ENCODE data around the gene PIK3R6. TPM values are rescaled to one million over a fixed set of nuclear protein-coding genes. Genes with fewer than 3 reads are reported as not detected.

The PIK3R6 gene
- total RNA-seq, 1 donor from 2014 or later = 0.52 TPM

DNA sequence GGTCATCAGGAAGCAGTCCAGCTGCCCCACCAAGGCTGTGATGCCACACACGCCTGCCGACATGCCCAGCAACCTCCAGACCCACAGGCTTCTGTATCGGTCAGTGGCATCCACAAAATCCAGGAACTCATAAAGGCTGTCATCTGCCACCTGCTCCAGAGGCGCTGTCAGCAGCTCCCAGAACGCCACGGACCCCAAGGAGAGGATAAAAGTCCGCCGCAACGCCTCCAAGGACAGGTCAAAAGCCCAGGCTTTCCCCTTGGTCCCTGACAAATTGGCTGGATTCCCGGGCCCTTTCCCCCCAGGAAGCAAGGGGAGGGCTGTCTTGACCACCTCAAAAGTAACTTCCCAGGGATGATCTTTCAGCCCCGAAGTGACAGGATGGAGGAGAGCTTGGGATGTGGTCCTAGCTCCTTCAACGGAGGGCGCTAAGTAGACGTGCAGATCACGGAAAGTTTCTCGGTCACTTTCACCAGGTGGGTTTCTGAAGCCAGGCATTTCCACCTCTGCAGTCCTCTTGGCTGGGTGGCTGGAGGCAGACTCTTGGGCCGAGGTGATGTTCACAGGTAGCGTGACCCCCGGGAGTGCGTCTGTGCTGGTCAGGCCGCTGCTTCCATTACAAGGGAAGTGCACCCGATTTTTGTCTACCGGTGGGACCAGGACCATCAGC lies 69.2 kb downstream of the PIK3R6 start:
- H3K27ac ChIP-seq (ENCODE audit: low read depth, low read length) = no peak overlapping the region
- H3K9me3 ChIP-seq (ENCODE audit: control insufficient read depth in 3 of 3, low read length in 3 of 3) = no peaks in the 10 kb centered on the region
- H3K4me1 ChIP-seq (ENCODE audit: control insufficient read depth in 3 of 3, insufficient read depth in 3 of 3, low read length in 3 of 3) = peaks cover 0 to 2% (median 0%) of the 10 kb centered on the region in 3 donors
- no peaks in the 10 kb centered on the region for H3K36me3 ChIP-seq (ENCODE audit: control insufficient read depth in 3 of 3, insufficient read depth in 3 of 3, low read length in 3 of 3)
- no peak overlapping the region for H3K9ac ChIP-seq (ENCODE audit: low read depth in 1 of 3, low read length in 3 of 3)
- H3K4me3 ChIP-seq (ENCODE audit: low read length in 3 of 3) = no peak overlapping the region
- H3K27me3 ChIP-seq (ENCODE audit: control insufficient read depth in 3 of 3, insufficient read depth in 3 of 3, low read length in 3 of 3) = peaks cover 4 to 28% (median 28%) of the 10 kb centered on the region in 3 donors

DNA sequence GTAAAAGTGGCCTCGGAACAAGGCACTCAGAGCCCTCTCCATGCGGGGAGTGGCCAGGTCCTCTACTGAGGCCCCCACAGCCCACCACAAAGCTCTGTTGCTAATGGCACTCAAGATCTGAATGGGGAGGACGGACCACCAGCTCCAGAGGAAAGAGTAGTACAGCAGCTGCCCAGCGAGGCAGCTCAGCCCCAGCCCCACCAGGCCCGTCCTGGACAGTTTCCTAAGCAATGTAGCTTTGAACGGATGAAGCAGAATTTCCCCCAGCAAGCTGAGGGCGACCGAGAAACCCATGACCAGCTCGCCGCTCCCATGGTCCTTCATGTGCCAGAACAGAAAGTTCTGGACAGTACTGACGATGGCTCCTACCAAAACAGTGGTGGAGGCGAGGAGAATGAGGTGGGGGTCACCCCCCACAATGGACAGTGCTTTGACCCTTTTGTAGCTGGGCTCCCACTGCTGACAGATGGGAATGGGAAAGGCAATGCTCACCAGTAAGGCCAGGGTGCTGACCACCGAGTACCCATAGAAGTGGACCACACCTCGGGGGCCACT lies 69.8 kb downstream of the PIK3R6 start:
- Histone ChIP-seq H3K4me1 (ENCODE audit: control insufficient read depth in 3 of 3, insufficient read depth in 3 of 3, low read length in 3 of 3) (peaks cover 0 to 2% (median 0%) of the 10 kb centered on the region in 3 donors), H3K9me3 (ENCODE audit: control insufficient read depth in 3 of 3, low read length in 3 of 3) (no peaks in the 10 kb centered on the region), H3K9ac (ENCODE audit: low read depth in 1 of 3, low read length in 3 of 3) (no peak overlapping the region), H3K27me3 (ENCODE audit: control insufficient read depth in 3 of 3, insufficient read depth in 3 of 3, low read length in 3 of 3) (peaks cover 4 to 28% (median 28%) of the 10 kb centered on the region in 3 donors), H3K36me3 (ENCODE audit: control insufficient read depth in 3 of 3, insufficient read depth in 3 of 3, low read length in 3 of 3) (no peaks in the 10 kb centered on the region), H3K27ac (ENCODE audit: low read depth, low read length) (no peak overlapping the region), H3K4me3 (ENCODE audit: low read length in 3 of 3) (no peak overlapping the region)

DNA sequence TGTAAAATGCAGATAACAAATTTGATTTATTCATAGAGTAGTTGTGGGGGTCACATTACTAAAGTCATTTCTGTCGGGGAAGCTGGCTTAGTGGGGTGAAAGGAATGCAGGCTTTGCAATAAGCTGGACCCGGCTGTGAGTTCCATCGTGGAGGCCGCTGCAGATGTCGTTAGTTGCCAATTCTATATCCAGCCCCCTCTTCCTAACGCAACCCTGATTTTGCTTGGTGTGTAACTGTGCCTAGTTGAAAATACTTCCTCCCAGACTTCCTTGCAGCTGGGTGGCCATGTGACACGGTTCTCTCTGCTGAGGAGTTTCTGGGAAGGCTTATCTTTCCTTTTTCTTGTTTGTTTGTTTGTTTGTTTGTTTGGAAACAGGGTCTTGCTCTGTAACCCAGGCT lies 72.8 kb downstream of the PIK3R6 start:
- Histone ChIP-seq H3K27ac (ENCODE audit: low read depth, low read length) (no peak overlapping the region), H3K4me3 (ENCODE audit: low read length in 3 of 3) (no peak overlapping the region), H3K9ac (ENCODE audit: low read depth in 1 of 3, low read length in 3 of 3) (no peak overlapping the region), H3K36me3 (ENCODE audit: control insufficient read depth in 3 of 3, insufficient read depth in 3 of 3, low read length in 3 of 3) (no peaks in the 10 kb centered on the region), H3K9me3 (ENCODE audit: control insufficient read depth in 3 of 3, low read length in 3 of 3) (peaks cover 0 to 2% (median 0%) of the 10 kb centered on the region in 3 donors), H3K27me3 (ENCODE audit: control insufficient read depth in 3 of 3, insufficient read depth in 3 of 3, low read length in 3 of 3) (peaks cover 0 to 25% (median 23%) of the 10 kb centered on the region in 3 donors), H3K4me1 (ENCODE audit: control insufficient read depth in 3 of 3, insufficient read depth in 3 of 3, low read length in 3 of 3) (no peaks in the 10 kb centered on the region)

DNA sequence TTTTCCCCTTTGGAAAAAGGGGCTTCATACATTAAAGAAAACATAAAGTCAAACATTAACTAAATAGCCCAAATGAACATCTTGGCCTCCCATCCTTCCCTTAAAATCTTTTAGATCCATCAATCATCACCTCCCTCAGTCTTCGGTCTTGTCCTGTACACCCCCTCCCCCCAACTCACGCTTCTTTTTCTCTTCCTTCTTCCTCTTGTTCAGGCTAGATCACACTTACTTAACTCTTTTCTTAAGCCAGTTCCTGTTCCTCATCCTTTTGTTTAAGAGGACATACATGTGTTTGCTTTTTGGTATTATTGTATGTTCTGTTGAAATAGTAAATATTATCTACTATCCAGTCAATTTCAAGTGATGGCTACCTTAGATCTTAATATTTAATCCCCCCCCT lies 73.8 kb downstream of the PIK3R6 start:
- peaks cover 0 to 17% (median 16%) of the 10 kb centered on the region in 3 donors for H3K27me3 ChIP-seq (ENCODE audit: control insufficient read depth in 3 of 3, insufficient read depth in 3 of 3, low read length in 3 of 3)

DNA sequence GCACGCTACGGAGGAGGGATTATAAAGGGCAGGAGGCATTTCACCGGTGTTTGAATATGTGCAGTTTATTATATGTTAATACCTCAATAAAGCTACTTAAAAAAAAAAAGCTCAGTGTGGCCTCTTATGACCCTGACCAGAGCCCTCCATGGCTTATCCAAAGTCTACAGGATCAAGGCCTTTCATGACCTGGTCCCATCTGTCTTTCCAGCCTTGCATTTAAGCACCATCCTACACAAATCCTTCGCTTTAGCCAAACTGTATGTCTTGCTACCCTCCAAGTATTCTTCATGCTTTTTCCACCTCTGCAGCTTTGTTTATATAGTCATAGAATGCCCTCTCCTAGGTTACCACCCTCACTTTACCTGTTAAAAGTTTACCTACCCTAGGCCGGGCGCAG lies 74.8 kb downstream of the PIK3R6 start:
- Histone ChIP-seq H3K4me3 (ENCODE audit: low read length in 3 of 3) (no peak overlapping the region), H3K36me3 (ENCODE audit: control insufficient read depth in 3 of 3, insufficient read depth in 3 of 3, low read length in 3 of 3) (no peaks in the 10 kb centered on the region), H3K27me3 (ENCODE audit: control insufficient read depth in 3 of 3, insufficient read depth in 3 of 3, low read length in 3 of 3) (peaks cover 0 to 7% (median 6%) of the 10 kb centered on the region in 3 donors), H3K9ac (ENCODE audit: low read depth in 1 of 3, low read length in 3 of 3) (no peak overlapping the region), H3K9me3 (ENCODE audit: control insufficient read depth in 3 of 3, low read length in 3 of 3) (peaks cover 0 to 2% (median 0%) of the 10 kb centered on the region in 3 donors), H3K27ac (ENCODE audit: low read depth, low read length) (no peak overlapping the region), H3K4me1 (ENCODE audit: control insufficient read depth in 3 of 3, insufficient read depth in 3 of 3, low read length in 3 of 3) (no peaks in the 10 kb centered on the region)

More for the DNA sequence above, 73.8 kb downstream of the PIK3R6 start:
- H3K4me3 ChIP-seq (ENCODE audit: low read length in 3 of 3) = no peak overlapping the region
- no peaks in the 10 kb centered on the region for H3K4me1 ChIP-seq (ENCODE audit: control insufficient read depth in 3 of 3, insufficient read depth in 3 of 3, low read length in 3 of 3)
- H3K9ac ChIP-seq (ENCODE audit: low read depth in 1 of 3, low read length in 3 of 3) = no peak overlapping the region
- no peak overlapping the region for H3K27ac ChIP-seq (ENCODE audit: low read depth, low read length)
- no peaks in the 10 kb centered on the region for H3K36me3 ChIP-seq (ENCODE audit: control insufficient read depth in 3 of 3, insufficient read depth in 3 of 3, low read length in 3 of 3)
- peaks cover 0 to 2% (median 0%) of the 10 kb centered on the region in 3 donors for H3K9me3 ChIP-seq (ENCODE audit: control insufficient read depth in 3 of 3, low read length in 3 of 3)

DNA sequence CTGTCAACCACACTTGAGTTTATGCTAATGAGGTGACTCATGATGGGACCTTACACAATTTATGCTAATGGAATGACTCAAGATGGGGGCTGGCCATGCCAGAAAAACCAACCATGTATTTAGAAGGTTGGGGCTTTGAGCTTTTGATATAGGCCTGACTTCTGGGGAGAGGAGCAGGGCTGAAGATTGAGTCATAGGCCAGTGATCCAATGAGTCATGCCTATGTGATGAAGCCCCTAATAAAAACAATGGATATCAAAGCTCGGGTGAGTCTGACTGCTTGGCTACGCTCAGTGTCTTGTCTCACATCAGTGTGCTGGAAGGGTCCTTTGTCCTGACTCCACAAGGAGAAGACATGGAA lies 75.6 kb downstream of the PIK3R6 start:
- no peak overlapping the region for H3K27ac ChIP-seq (ENCODE audit: low read depth, low read length)
- H3K36me3 ChIP-seq (ENCODE audit: control insufficient read depth in 3 of 3, insufficient read depth in 3 of 3, low read length in 3 of 3) = no peaks in the 10 kb centered on the region
- peaks cover 0 to 2% (median 0%) of the 10 kb centered on the region in 3 donors for H3K9me3 ChIP-seq (ENCODE audit: control insufficient read depth in 3 of 3, low read length in 3 of 3)
- H3K4me1 ChIP-seq (ENCODE audit: control insufficient read depth in 3 of 3, insufficient read depth in 3 of 3, low read length in 3 of 3) = no peaks in the 10 kb centered on the region
- H3K27me3 ChIP-seq (ENCODE audit: control insufficient read depth in 3 of 3, insufficient read depth in 3 of 3, low read length in 3 of 3) = peaks cover 0 to 3% (median 0%) of the 10 kb centered on the region in 3 donors
- no peak overlapping the region for H3K9ac ChIP-seq (ENCODE audit: low read depth in 1 of 3, low read length in 3 of 3)
- H3K4me3 ChIP-seq (ENCODE audit: low read length in 3 of 3) = no peak overlapping the region

DNA sequence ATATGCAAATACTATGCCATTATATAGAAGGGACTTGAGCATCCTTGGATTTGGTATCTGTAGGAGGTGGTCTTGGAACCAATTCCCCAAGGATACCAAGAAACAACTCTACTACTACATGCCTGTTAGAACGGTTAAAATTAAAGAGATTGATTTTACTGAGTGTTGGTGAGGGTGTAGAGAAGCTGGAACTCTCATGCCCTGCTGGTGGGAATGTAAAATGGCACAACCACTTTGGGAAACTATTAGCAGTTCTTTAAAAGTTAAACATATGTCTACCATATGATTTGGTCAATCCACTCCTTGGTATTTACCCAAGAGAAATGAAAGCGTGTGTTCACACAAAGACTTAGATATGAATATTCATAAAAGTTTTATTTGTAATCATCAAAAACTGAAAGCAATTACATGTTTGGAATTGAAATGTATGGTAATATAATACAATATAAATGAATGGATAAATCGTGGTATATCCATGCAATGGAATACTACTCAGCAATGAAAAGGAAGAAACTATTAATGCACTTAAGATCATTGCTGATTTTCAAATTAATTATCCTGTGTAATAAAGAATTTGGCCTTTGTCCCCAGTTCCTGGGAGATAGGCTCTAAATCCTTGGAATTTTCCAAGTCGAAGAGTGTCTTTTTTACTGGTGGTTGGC lies 76.1 kb downstream of the PIK3R6 start:
- no peak overlapping the region for H3K4me3 ChIP-seq (ENCODE audit: low read length in 3 of 3)
- no peaks in the 10 kb centered on the region for H3K36me3 ChIP-seq (ENCODE audit: control insufficient read depth in 3 of 3, insufficient read depth in 3 of 3, low read length in 3 of 3)
- peaks cover 0 to 3% (median 0%) of the 10 kb centered on the region in 3 donors for H3K27me3 ChIP-seq (ENCODE audit: control insufficient read depth in 3 of 3, insufficient read depth in 3 of 3, low read length in 3 of 3)
- peaks cover 0 to 2% (median 0%) of the 10 kb centered on the region in 3 donors for H3K9me3 ChIP-seq (ENCODE audit: control insufficient read depth in 3 of 3, low read length in 3 of 3)
- H3K9ac ChIP-seq (ENCODE audit: low read depth in 1 of 3, low read length in 3 of 3) = no peak overlapping the region
- H3K4me1 ChIP-seq (ENCODE audit: control insufficient read depth in 3 of 3, insufficient read depth in 3 of 3, low read length in 3 of 3) = no peaks in the 10 kb centered on the region
- H3K27ac ChIP-seq (ENCODE audit: low read depth, low read length) = no peak overlapping the region

DNA sequence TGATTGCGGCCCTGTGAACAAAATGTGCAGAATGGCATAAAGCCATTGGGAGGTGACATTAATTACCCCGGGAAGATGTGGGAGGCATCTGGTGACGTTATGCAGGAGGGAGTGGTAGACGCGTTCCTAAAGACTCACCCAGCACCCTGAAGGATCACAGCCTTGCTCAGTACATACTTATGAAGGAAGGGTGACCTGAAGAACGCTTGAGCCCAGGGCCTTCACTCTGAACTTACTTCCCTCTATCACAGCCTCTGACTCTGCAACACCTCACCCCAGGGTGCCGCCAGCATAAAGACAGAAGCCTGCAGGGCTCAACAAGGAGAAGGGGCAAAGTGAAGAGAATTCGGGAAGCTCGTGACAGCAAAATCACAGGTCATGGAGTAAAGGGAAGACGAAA lies 77.7 kb downstream of the PIK3R6 start:
- no peaks in the 10 kb centered on the region for H3K36me3 ChIP-seq (ENCODE audit: control insufficient read depth in 3 of 3, insufficient read depth in 3 of 3, low read length in 3 of 3)
- no peaks in the 10 kb centered on the region for H3K27me3 ChIP-seq (ENCODE audit: control insufficient read depth in 3 of 3, insufficient read depth in 3 of 3, low read length in 3 of 3)
- no peak overlapping the region for H3K4me3 ChIP-seq (ENCODE audit: low read length in 3 of 3)
- peaks cover 0 to 4% (median 0%) of the 10 kb centered on the region in 3 donors for H3K4me1 ChIP-seq (ENCODE audit: control insufficient read depth in 3 of 3, insufficient read depth in 3 of 3, low read length in 3 of 3)
- no peak overlapping the region for H3K27ac ChIP-seq (ENCODE audit: low read depth, low read length)
- no peak overlapping the region for H3K9ac ChIP-seq (ENCODE audit: low read depth in 1 of 3, low read length in 3 of 3)
- peaks cover 0 to 2% (median 0%) of the 10 kb centered on the region in 3 donors for H3K9me3 ChIP-seq (ENCODE audit: control insufficient read depth in 3 of 3, low read length in 3 of 3)

DNA sequence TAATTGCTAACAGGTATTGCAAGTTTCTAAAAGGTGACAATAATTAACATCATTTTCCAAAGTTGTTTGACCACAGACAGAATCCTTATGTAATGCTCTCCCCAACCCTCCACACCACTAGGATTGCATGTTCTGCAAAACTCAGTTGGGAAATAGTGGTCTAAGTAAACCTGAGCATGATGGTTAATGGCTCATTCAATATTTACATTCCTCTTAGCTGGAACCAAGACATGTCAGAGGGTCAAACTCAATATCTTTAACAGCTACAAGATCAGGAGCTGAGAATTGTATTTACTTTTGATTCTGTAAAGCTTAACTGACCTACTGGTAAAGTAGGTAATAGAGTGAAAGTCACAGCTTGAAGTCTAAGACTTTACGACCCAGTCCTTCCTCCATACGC lies 78.5 kb downstream of the PIK3R6 start:
- peaks cover 0 to 2% (median 0%) of the 10 kb centered on the region in 3 donors for H3K9me3 ChIP-seq (ENCODE audit: control insufficient read depth in 3 of 3, low read length in 3 of 3)
- H3K27ac ChIP-seq (ENCODE audit: low read depth, low read length) = no peak overlapping the region
- H3K9ac ChIP-seq (ENCODE audit: low read depth in 1 of 3, low read length in 3 of 3) = no peak overlapping the region
- H3K36me3 ChIP-seq (ENCODE audit: control insufficient read depth in 3 of 3, insufficient read depth in 3 of 3, low read length in 3 of 3) = no peaks in the 10 kb centered on the region
- no peak overlapping the region for H3K4me3 ChIP-seq (ENCODE audit: low read length in 3 of 3)
- peaks cover 0 to 4% (median 0%) of the 10 kb centered on the region in 3 donors for H3K4me1 ChIP-seq (ENCODE audit: control insufficient read depth in 3 of 3, insufficient read depth in 3 of 3, low read length in 3 of 3)
- H3K27me3 ChIP-seq (ENCODE audit: control insufficient read depth in 3 of 3, insufficient read depth in 3 of 3, low read length in 3 of 3) = no peaks in the 10 kb centered on the region

Measured in skeletal muscle tissue (tissue), 4 donors.